Epithelial cell of proximal tubule (primary cell): Measurements from ENCODE around the gene CHIC2. TPM values are rescaled to one million over a fixed set of nuclear protein-coding genes. Genes with fewer than 3 reads are reported as not detected.

ENCODE experiments used
- DNase-seq: peaks from one replicate; pipeline ENCODE4 v3.0.0-alpha.2; 2011; ENCODE audit warnings: low read depth
- H3K4me3 ChIP-seq: 2 replicates; pipeline ENCODE4 v1.5.1; 2011; ENCODE audit warnings: low read depth, mild to moderate bottlenecking, low read length
- total RNA-seq: library from RNA; depleted of rRNA; stranded (reverse); fragments of >200 nt; gene quantifications from 2 replicates; pipeline ENCODE4 v1.2.3, GENCODE V29; 2015
- TF ChIP-seq, protein P1 (sequence below): conservative IDR thresholded peaks from 2 replicates; pipeline ENCODE4 v1.5.1; 2012; ENCODE audit warnings: low read depth, mild to moderate bottlenecking, low read length

Gene CHIC2
- total RNA-seq, 1 donor from 2014 or later, result 23.5 TPM

DNA sequence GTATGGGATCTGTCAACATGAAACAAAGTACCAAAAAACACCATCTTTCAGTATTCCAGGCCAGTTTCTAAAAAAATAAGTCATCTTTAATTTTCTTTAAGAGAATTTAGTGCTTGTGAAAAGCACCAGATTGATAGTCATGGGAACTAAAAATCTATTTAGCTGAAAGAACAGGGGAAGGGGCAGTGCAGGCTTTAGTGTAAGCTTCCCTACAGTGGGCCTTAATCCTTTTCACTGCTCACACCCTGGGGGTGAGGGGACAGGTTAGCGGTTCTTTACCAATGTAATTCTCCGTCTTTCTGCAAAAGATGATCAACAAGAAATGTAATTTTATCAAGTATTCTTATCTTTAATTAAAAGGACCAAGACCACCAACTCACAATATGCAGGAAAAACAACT is 47.1 kb downstream of the CHIC2 start:
- no peak for DNase-seq
- TF ChIP-seq, protein P1, sequence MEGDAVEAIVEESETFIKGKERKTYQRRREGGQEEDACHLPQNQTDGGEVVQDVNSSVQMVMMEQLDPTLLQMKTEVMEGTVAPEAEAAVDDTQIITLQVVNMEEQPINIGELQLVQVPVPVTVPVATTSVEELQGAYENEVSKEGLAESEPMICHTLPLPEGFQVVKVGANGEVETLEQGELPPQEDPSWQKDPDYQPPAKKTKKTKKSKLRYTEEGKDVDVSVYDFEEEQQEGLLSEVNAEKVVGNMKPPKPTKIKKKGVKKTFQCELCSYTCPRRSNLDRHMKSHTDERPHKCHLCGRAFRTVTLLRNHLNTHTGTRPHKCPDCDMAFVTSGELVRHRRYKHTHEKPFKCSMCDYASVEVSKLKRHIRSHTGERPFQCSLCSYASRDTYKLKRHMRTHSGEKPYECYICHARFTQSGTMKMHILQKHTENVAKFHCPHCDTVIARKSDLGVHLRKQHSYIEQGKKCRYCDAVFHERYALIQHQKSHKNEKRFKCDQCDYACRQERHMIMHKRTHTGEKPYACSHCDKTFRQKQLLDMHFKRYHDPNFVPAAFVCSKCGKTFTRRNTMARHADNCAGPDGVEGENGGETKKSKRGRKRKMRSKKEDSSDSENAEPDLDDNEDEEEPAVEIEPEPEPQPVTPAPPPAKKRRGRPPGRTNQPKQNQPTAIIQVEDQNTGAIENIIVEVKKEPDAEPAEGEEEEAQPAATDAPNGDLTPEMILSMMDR, result no peak
- no peak overlapping the region for H3K4me3 ChIP-seq

DNA sequence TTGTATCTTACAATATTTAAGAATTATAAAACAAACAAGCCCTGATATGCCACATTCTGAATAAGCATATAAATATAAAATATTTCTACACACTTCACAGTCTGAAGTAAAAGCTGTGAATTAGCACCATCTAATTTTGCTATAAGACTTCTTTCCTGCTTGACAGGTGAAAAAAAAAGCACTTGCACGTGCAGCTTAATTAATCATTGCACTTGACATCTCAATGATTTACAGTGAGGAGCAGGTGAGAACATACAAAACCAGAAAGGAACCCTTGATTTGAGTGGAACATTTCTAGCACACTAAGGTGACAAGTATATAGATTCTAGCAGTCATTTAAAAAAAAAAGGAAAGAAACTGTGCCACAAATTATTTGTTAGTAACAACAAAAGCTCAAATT is 47.9 kb downstream of the CHIC2 start:
- TF ChIP-seq, protein P1, result no peak
- no peak for DNase-seq
- H3K4me3 ChIP-seq, result no peak overlapping the region

DNA sequence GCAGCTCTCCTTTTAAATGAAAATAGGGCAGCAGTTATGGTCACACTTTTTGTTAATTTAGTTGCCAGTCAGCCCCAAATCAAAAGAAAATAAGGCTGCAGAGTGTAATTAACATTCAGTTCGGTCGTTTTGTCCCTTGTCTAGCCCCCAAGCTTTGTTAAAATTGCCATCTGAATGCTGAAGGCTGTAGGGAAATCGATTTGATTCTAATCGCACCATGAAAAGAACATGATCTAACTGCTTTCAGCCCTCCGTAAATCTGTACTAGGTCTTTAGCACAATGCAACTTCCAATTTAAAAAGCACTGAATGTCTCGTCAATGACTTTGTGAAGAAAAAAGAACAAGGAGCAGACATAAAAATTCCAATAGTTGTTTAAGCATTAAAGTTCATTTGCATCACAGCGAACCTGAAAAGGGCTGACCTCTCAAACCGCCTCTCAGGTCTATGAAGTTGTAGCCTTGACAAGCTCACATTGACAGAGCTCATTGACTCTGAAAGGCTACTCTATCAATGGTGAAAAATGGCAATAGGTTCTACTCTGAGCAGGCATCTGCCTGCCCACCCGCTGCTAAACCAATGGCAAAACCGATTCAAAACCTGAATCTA is 48.9 kb downstream of the CHIC2 start:
- no peak for DNase-seq
- TF ChIP-seq, protein P1, result no peak
- H3K4me3 ChIP-seq, result no peak overlapping the region

DNA sequence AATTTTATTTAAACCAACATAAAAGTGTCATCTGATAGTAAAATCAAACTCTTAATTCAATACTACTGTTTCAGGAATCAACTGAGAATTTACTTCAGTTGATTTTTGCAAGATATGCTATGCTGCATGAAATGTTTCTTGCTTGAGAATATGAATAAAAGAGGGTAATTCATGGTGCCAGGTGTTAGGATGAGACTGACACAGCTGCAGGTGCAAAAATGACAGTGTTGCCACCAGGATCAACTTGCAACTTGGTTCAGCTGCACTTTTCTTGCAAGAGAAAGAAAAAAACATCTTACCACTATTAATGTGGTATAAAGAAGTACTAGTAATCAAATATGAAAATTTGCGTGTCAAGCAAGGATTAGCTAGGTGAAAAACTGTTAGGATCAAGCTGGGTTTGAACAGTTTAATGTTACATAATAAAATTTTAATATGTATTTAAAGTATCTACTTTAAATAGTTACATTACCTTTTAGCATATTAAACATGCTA is 49.7 kb downstream of the CHIC2 start:
- TF ChIP-seq, protein P1, result no peak
- no peak overlapping the region for H3K4me3 ChIP-seq
- DNase-seq, result no peak

DNA sequence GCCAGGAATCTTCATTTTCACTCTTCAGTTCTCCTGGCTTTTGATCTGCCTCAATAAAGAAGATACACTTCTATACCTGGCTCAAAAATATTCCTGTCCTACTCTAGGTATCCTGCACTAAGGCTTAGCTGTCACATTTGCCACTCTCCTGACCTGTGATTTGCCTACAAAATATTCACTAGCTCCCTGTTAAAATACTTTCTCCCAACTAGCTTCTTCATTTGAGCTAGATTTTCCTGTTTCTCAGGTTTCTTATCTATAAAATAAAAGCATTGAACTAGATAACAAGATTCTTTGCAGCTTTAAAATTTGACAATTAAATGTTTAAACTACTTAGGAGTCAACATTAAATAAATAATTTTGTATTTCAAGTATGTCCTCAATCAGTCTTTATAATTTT is 53.2 kb downstream of the CHIC2 start:
- TF ChIP-seq, protein P1, result no peak
- no peak overlapping the region for H3K4me3 ChIP-seq
- no peak for DNase-seq

DNA sequence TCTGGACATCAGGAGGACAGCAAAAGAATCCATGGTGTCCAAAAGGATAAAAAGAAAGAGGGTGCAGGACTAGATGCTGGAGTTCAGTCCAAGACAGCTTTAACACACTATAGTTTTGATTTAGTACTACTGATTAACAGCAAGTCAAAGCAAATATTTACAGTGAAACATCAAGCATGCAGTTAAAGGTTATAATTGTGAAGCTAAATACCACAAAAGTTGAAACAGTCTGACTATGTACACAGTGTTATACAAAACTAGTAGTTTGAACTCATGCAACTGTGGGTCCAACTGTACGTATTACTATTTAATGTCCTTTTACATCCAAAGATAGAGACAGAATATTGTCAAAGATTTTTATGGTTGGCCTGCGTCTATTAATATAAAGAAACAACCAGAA is 57.6 kb downstream of the CHIC2 start:
- H3K4me3 ChIP-seq, result no peak overlapping the region
- no peak for DNase-seq
- TF ChIP-seq, protein P1, result no peak

DNA sequence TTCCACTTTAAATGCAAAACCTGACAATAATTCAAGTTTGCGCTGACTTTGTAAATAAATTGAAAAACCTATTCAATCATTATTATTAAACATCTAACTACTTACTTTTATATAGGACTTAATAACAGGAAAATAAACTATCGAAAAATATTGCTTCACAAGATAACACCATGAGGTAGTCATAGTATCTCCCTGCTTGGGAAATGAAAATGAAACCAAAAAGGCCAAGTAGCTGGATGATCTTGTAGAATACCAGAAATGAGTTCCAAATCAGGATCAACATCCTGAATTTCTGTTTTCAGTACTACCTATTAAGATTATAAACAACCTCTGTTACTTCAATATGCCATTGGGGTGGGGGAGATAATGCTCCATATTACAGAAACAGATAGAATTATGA is 58.9 kb downstream of the CHIC2 start:
- no peak overlapping the region for H3K4me3 ChIP-seq
- DNase-seq, result no peak
- TF ChIP-seq, protein P1, result no peak
